HG03558 (cell line): ENCODE data around the gene DNAJC27.

Source experiments
- ATAC-seq: cut with Tn5 transposase; IDR thresholded peaks from one replicate; pipeline ENCODE4 v1.9.1; 2021; ENCODE audit warnings: moderate number of reproducible peaks; ENCODE audit not compliant: unreplicated experiment; ENCODE audit errors: extremely low read depth

Gene DNAJC27

GRCh38 chr2:24910245-24910644 is 61.5 kb downstream of the DNAJC27 start:
- no peak for ATAC-seq

- no peak for ATAC-seq
These were observed 62.1 kb downstream of the DNAJC27 start for GRCh38 chr2:24909555-24910177.

GRCh38 chr2:24908461-24908901 is 63.3 kb downstream of the DNAJC27 start:
- ATAC-seq: no peak

GRCh38 chr2:24907116-24907515 is 64.6 kb downstream of the DNAJC27 start:
- ATAC-seq: no peak

DNA sequence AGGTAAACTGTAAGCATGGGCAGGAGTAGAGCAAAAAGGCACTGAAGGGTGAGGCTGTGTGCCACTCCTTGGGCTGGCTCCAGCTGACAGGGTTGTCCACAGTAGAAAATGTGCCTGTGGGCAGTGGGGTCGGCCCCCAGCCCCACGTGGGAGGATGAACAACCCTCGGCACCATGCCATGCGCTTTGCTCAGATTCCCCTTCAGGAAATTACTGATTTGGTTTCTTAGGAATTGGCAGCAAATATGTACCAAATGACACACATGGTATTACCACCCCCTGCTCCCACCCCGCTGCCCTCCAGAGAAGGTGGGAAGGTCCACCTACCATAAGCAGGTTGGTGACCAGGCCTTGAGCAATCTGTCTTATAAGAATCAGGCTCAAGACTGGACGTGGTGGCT is 65.3 kb downstream of the DNAJC27 start:
- ATAC-seq: no peak

- no peak for ATAC-seq
These were observed 68.3 kb downstream of the DNAJC27 start for GRCh38 chr2:24903161-24904103.

DNA sequence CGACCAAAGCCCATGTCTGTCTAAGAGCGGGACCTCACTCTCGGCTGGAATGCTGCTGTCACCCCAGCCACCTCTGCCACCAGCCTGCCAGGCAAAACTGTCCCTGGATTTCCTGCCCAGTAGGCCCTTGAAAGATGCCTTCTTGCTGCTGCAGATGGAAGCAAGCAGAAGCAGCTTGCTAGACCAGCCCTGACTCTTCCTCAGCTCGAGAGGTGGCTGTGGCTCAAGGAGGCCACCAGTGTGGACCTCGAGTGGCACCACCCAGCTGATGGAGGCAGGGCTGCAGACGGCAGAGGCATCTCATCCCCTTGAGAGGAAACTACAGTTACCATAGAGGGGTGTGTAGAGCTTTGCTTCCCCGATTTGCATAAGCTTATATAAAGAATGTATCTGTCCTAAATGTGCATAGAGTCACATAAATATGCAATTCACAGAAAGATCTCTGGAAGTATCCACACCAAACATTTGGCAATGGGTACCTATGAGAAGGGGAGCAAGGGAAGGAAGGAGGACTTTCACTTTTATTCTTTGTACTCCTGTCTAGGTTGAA is 72.3 kb downstream of the DNAJC27 start:
- no peak for ATAC-seq

- ATAC-seq: no peak
These were observed 73.3 kb downstream of the DNAJC27 start for GRCh38 chr2:24898122-24899109.

DNA sequence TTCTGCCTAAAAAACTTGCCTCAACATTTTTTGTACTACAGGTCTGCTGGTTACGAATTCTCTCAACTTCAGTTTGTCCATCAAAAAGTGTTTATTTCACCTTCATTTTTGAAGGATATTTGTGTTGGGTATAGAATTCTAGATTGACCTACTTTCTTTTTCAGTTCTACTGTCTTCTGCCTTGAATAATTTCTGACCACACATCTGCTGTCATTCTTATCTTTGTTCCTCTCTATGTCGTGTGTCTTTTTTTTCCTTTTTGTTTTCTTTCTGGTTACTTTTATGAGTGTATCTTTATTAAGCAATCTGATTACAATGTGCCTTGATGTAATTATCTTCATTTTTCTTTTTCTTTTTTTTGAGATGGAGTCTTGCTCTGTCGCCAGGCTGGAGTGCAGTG is 77.0 kb downstream of the DNAJC27 start:
- no peak for ATAC-seq

DNA sequence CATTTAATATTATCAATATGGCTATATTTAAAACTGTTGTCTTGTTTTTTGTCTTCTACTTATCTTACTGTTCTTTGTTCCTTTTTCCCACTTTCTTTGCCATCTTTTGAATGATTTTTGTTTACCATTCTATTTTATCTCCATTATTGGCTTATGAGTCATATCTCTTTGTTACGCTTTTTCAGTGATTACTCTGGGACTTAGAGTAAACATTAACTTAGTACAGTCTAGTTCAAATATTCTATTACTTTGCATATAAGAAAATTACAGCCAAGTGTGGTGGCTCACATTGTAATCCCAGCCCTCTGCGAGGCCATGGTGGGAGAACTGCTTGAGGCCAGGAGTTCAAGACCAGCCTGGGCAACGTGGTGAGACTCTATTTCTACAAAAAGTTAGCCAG is 77.8 kb downstream of the DNAJC27 start:
- ATAC-seq: no peak
